ENCODE data around the gene RFTN1.
A peak's percentile ranks its signal among the peaks of the same experiment; 100 is the strongest.
"Not testable (repeated sequence)": the region's sequence is repeated elsewhere in the genome, so short reads cannot be mapped to it uniquely, and the experiment has no call there.

The RFTN1 gene

GRCh38 chr3:16311960-16312451, 201.5 kb downstream of the RFTN1 start:
- H3K4me2 ChIP-seq (ENCODE audit: low read depth, low read length, poor library complexity, severe bottlenecking), result peak overlapping the region; percentile 83
- peaks cover 51% of the 10 kb centered on the region for H3K4me1 ChIP-seq (ENCODE audit: insufficient read depth, low read length, poor library complexity, severe bottlenecking)
- no peak for TF ChIP-seq CTCF (conservative IDR thresholded peaks at IDR 0.05; ENCODE audit: low read length)
- TF ChIP-seq EZH2phosphoT487 (IDR thresholded peaks at IDR 0.05; ENCODE audit: borderline replicate concordance), result no peak
- H3K9ac ChIP-seq (ENCODE audit: low read depth, low read length, poor library complexity, severe bottlenecking), result peak overlapping the region; percentile 46
- H3K36me3 ChIP-seq (ENCODE audit: insufficient read depth, low read length), result peaks cover 19% of the 10 kb centered on the region; the same call in 1 of the 2 replicates
- no peaks in the 10 kb centered on the region for H3K9me3 ChIP-seq (ENCODE audit: insufficient read depth, low read depth, low read length)
- H4K20me1 ChIP-seq (ENCODE audit: insufficient read depth, low read length, poor library complexity, severe bottlenecking), result no peaks in the 10 kb centered on the region
- H3K27me3 ChIP-seq (ENCODE audit: insufficient read depth, low read length, poor library complexity, severe bottlenecking), result no peaks in the 10 kb centered on the region
- no peak overlapping the region for H2AFZ ChIP-seq (ENCODE audit: low read length)
- no peaks in the 10 kb centered on the region for H3K9me2 ChIP-seq (replicated peaks; ENCODE audit: low read depth, low read length)
- no peaks in the 10 kb centered on the region for H3K79me2 ChIP-seq (ENCODE audit: insufficient read depth, low read length)
- H3K4me3 ChIP-seq (ENCODE audit: low read length, poor library complexity, severe bottlenecking), result peak overlapping the region; percentile 51
- H3F3A ChIP-seq (ENCODE audit: low read depth), result peaks cover 14% of the 10 kb centered on the region

- H3K4me1 ChIP-seq (ENCODE audit: insufficient read depth, low read length, poor library complexity, severe bottlenecking), result peaks cover 51% of the 10 kb centered on the region
- not testable (repeated sequence) for H3K79me2 ChIP-seq (ENCODE audit: insufficient read depth, low read length); H3K27me3 ChIP-seq (ENCODE audit: insufficient read depth, low read length, poor library complexity, severe bottlenecking); H4K20me1 ChIP-seq (ENCODE audit: insufficient read depth, low read length, poor library complexity, severe bottlenecking); H3K9me2 ChIP-seq (replicated peaks; ENCODE audit: low read depth, low read length); H3K36me3 ChIP-seq (ENCODE audit: insufficient read depth, low read length); H2AFZ ChIP-seq (ENCODE audit: low read length); H3K9me3 ChIP-seq (ENCODE audit: insufficient read depth, low read depth, low read length)
- H3K4me2 ChIP-seq (ENCODE audit: low read depth, low read length, poor library complexity, severe bottlenecking), result peak overlapping the region; percentile 72
- peaks cover 14% of the 10 kb centered on the region for H3F3A ChIP-seq (ENCODE audit: low read depth)
- peak overlapping the region; percentile 47 for H3K4me3 ChIP-seq (ENCODE audit: low read length, poor library complexity, severe bottlenecking)
- peak overlapping the region; percentile 29 for H3K9ac ChIP-seq (ENCODE audit: low read depth, low read length, poor library complexity, severe bottlenecking)
Measured at GRCh38 chr3:16310486-16310885, 203.0 kb downstream of the RFTN1 start.

GRCh38 chr3:16309558-16309957, 203.9 kb downstream of the RFTN1 start:
- Histone ChIP-seq H3K36me3 (ENCODE audit: insufficient read depth, low read length) (0 out of 2 replicates have a peak, but pooled peaks cover 3% of the 10 kb centered on the region), H3K27me3 (ENCODE audit: insufficient read depth, low read length, poor library complexity, severe bottlenecking) (no peaks in the 10 kb centered on the region), H3K9me3 (ENCODE audit: insufficient read depth, low read depth, low read length) (no peaks in the 10 kb centered on the region), H2AFZ (ENCODE audit: low read length) (no peak overlapping the region), H3K9ac (ENCODE audit: low read depth, low read length, poor library complexity, severe bottlenecking) (peak overlapping the region; percentile 29), H3K4me2 (ENCODE audit: low read depth, low read length, poor library complexity, severe bottlenecking) (peak overlapping the region; percentile 72), H3K9me2 (replicated peaks; ENCODE audit: low read depth, low read length) (no peaks in the 10 kb centered on the region), H3K4me1 (ENCODE audit: insufficient read depth, low read length, poor library complexity, severe bottlenecking) (peaks cover 53% of the 10 kb centered on the region), H3K79me2 (ENCODE audit: insufficient read depth, low read length) (no peaks in the 10 kb centered on the region), H3K4me3 (ENCODE audit: low read length, poor library complexity, severe bottlenecking) (peak overlapping the region; percentile 47), H3F3A (ENCODE audit: low read depth) (peaks cover 14% of the 10 kb centered on the region), H4K20me1 (ENCODE audit: insufficient read depth, low read length, poor library complexity, severe bottlenecking) (no peaks in the 10 kb centered on the region)
- no peak for TF ChIP-seq EZH2phosphoT487 (IDR thresholded peaks at IDR 0.05; ENCODE audit: borderline replicate concordance)
- no peak for TF ChIP-seq CTCF (conservative IDR thresholded peaks at IDR 0.05; ENCODE audit: low read length)

DNA sequence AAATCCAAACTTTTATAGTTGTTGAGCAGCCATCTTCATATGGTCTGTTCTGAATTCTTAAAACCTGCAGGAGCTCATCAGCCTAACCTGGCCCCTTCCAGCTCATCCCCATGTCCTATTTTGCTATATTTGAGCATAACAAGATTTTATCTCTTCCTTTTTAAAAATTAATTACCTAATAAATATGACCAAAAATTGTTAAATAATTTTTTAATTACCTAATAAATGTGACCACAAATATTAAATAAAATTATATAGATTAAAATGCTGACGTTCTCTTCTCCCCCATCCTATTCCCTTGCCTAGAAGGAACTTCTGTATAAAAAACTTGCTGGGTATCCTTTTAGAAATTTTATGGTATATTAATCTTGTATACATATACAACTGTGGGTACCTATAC, 204.8 kb downstream of the RFTN1 start:
- no peak for TF ChIP-seq CTCF (conservative IDR thresholded peaks at IDR 0.05; ENCODE audit: low read length)
- Histone ChIP-seq H2AFZ (ENCODE audit: low read length) (no peak overlapping the region), H3K9me2 (replicated peaks; ENCODE audit: low read depth, low read length) (no peaks in the 10 kb centered on the region), H3K9me3 (ENCODE audit: insufficient read depth, low read depth, low read length) (no peaks in the 10 kb centered on the region), H3K4me1 (ENCODE audit: insufficient read depth, low read length, poor library complexity, severe bottlenecking) (peaks cover 46% of the 10 kb centered on the region), H3K79me2 (ENCODE audit: insufficient read depth, low read length) (no peaks in the 10 kb centered on the region), H4K20me1 (ENCODE audit: insufficient read depth, low read length, poor library complexity, severe bottlenecking) (no peaks in the 10 kb centered on the region), H3K4me2 (ENCODE audit: low read depth, low read length, poor library complexity, severe bottlenecking) (no peak overlapping the region), H3K4me3 (ENCODE audit: low read length, poor library complexity, severe bottlenecking) (no peak overlapping the region), H3F3A (ENCODE audit: low read depth) (peaks cover 14% of the 10 kb centered on the region), H3K27me3 (ENCODE audit: insufficient read depth, low read length, poor library complexity, severe bottlenecking) (no peaks in the 10 kb centered on the region), H3K36me3 (ENCODE audit: insufficient read depth, low read length) (peaks cover 7% of the 10 kb centered on the region; the same call in 1 of the 2 replicates), H3K9ac (ENCODE audit: low read depth, low read length, poor library complexity, severe bottlenecking) (no peak overlapping the region)

Measured in Loucy (cell line).